H9 (cell line): ENCODE data around the gene MNAT1. TPM values are rescaled to one million over a fixed set of nuclear protein-coding genes. Genes with fewer than 3 reads are reported as not detected.

Source experiments
- DNase-seq: peaks from one replicate; pipeline ENCODE4 v3.0.0-alpha.2; 2017
- H2AFZ ChIP-seq: one replicate; pipeline ENCODE4 v1.6.1; 2013; ENCODE audit warnings: mild to moderate bottlenecking, low read length, control low read depth, moderate library complexity
- H2AK5ac ChIP-seq: 2 replicates; pipeline ENCODE4 v1.6.1; 2013; ENCODE audit warnings: low read length, control low read depth, mixed read lengths; ENCODE audit not compliant: insufficient read length
- H2BK120ac ChIP-seq: one replicate; pipeline ENCODE4 v1.6.1; 2013; ENCODE audit warnings: low read depth, mild to moderate bottlenecking, low read length, control low read depth, inconsistent platforms; ENCODE audit not compliant: poor library complexity, severe bottlenecking
- H2BK12ac ChIP-seq: 2 replicates; pipeline ENCODE4 v1.6.1; 2013; ENCODE audit warnings: low read length, control low read depth, mixed read lengths, low read depth; ENCODE audit not compliant: insufficient read length
- H2BK15ac ChIP-seq: 2 replicates; pipeline ENCODE4 v1.6.1; 2013; ENCODE audit warnings: low read depth, low read length, control low read depth
- H2BK20ac ChIP-seq: one replicate; pipeline ENCODE4 v1.6.1; 2013; ENCODE audit warnings: low read depth, mild to moderate bottlenecking, low read length, control low read depth, inconsistent platforms; ENCODE audit not compliant: poor library complexity, severe bottlenecking
- H2BK5ac ChIP-seq: 2 replicates; pipeline ENCODE4 v1.6.1; 2013; ENCODE audit warnings: low read length, control low read depth, mixed read lengths; ENCODE audit not compliant: insufficient read length
- H3K14ac ChIP-seq: 2 replicates; pipeline ENCODE4 v1.6.1; 2013; ENCODE audit warnings: low read length, control low read depth; ENCODE audit not compliant: insufficient read depth
- H3K18ac ChIP-seq: 2 replicates; pipeline ENCODE4 v1.6.1; 2013; ENCODE audit warnings: low read depth, mild to moderate bottlenecking, mixed read lengths, low read length, control low read depth; ENCODE audit not compliant: insufficient read length
- H3K23ac ChIP-seq: 2 replicates; pipeline ENCODE4 v1.6.1; 2013; ENCODE audit warnings: low read length, control low read depth, mixed read lengths, low read depth; ENCODE audit not compliant: insufficient read length
- H3K23me2 ChIP-seq: 2 replicates; pipeline ENCODE4 v1.6.1; 2013; ENCODE audit warnings: low read depth, mild to moderate bottlenecking, mixed read lengths, low read length, control low read depth; ENCODE audit not compliant: insufficient read length, poor library complexity, severe bottlenecking
- H3K27ac ChIP-seq: 2 replicates; pipeline ENCODE4 v1.5.1; 2013; ENCODE audit warnings: low read length, control low read depth, mixed read lengths, low read depth; ENCODE audit not compliant: insufficient read length
- H3K27me3 ChIP-seq: 2 replicates; pipeline ENCODE4 v1.6.1; 2013; ENCODE audit warnings: low read length, control low read depth, inconsistent platforms; ENCODE audit not compliant: insufficient read depth
- H3K4ac ChIP-seq: 2 replicates; pipeline ENCODE4 v1.6.1; 2013; ENCODE audit warnings: low read depth, mild to moderate bottlenecking, control low read depth, inconsistent platforms, low read length, moderate library complexity
- H3K4me1 ChIP-seq: 2 replicates; pipeline ENCODE4 v1.6.1; 2013; ENCODE audit warnings: low read length, control low read depth, inconsistent platforms; ENCODE audit not compliant: insufficient read depth
- H3K4me2 ChIP-seq: 2 replicates; pipeline ENCODE4 v1.6.1; 2013; ENCODE audit warnings: low read length, control low read depth, mixed read lengths; ENCODE audit not compliant: insufficient read length, insufficient read depth
- H3K56ac ChIP-seq: 2 replicates; pipeline ENCODE4 v1.6.1; 2013; ENCODE audit warnings: low read depth, mild to moderate bottlenecking, mixed read lengths, low read length, control low read depth; ENCODE audit not compliant: insufficient read length
- H3K79me1 ChIP-seq: 2 replicates; pipeline ENCODE4 v1.6.1; 2013; ENCODE audit warnings: low read depth, mild to moderate bottlenecking, moderate library complexity, low read length, control low read depth, inconsistent platforms; ENCODE audit not compliant: insufficient read depth, poor library complexity, severe bottlenecking
- H3K79me2 ChIP-seq: 2 replicates; pipeline ENCODE4 v1.6.1; 2013; ENCODE audit warnings: low read length, control low read depth, inconsistent platforms; ENCODE audit not compliant: insufficient read depth
- H3K9ac ChIP-seq: 2 replicates; pipeline ENCODE4 v1.6.1; 2013; ENCODE audit warnings: low read length, control low read depth, mixed read lengths; ENCODE audit not compliant: insufficient read length; ENCODE audit errors: extremely low read depth
- H3K9me3 ChIP-seq: one replicate; pipeline ENCODE4 v1.6.1; 2013; ENCODE audit warnings: low read depth, low read length, inconsistent platforms; ENCODE audit not compliant: control insufficient read depth
- H3T11ph ChIP-seq: one replicate; pipeline ENCODE4 v1.6.1; 2013; ENCODE audit warnings: mild to moderate bottlenecking, low read length, control low read depth, inconsistent platforms
- H4K20me1 ChIP-seq: one replicate; pipeline ENCODE4 v1.6.1; 2013; ENCODE audit not compliant: control insufficient read depth, insufficient read length, insufficient read depth
- H4K5ac ChIP-seq: 2 replicates; pipeline ENCODE4 v1.6.1; 2013; ENCODE audit warnings: low read depth, mild to moderate bottlenecking, mixed read lengths, low read length, control low read depth; ENCODE audit not compliant: insufficient read length
- H4K8ac ChIP-seq: replicated peaks from 2 replicates; pipeline ENCODE4 v1.6.1; 2013; ENCODE audit warnings: low read length, control low read depth, mixed read lengths, low read depth; ENCODE audit not compliant: insufficient read length
- H4K91ac ChIP-seq: 2 replicates; pipeline ENCODE4 v1.6.1; 2013; ENCODE audit warnings: low read depth, mild to moderate bottlenecking, moderate library complexity, mixed read lengths, low read length, control low read depth; ENCODE audit not compliant: insufficient read length
- H3K27ac Mint-ChIP-seq, 3 experiments: 2 replicates in 2 of 3; 3 replicates in 1 of 3; pipeline ENCODE4 v1.8.0; 2020 to 2021; ENCODE audit warnings: mixed read lengths in 3 of 3, mild to moderate bottlenecking in 1 of 3, moderate library complexity in 1 of 3
- H3K27me3 Mint-ChIP-seq: 2 replicates; pipeline ENCODE4 v1.8.0; 2021; ENCODE audit warnings: low read depth, mild to moderate bottlenecking, moderate library complexity, mixed read lengths
- H3K36me3 Mint-ChIP-seq, 3 experiments: 2 replicates in 2 of 3; 3 replicates in 1 of 3; pipeline ENCODE4 v1.8.0; 2020 to 2021; ENCODE audit warnings: low read depth in 3 of 3, mixed read lengths in 3 of 3; ENCODE audit not compliant: insufficient read depth in 1 of 3
- H3K4me1 Mint-ChIP-seq, 2 experiments: 2 replicates each; pipeline ENCODE4 v1.8.0; 2020; ENCODE audit warnings: mixed read lengths in 2 of 2
- H3K4me3 Mint-ChIP-seq, 2 experiments: 2 replicates in 1 of 2; 3 replicates in 1 of 2; pipeline ENCODE4 v1.8.0; 2020 to 2021; ENCODE audit warnings: mild to moderate bottlenecking in 2 of 2, mixed read lengths in 2 of 2, moderate library complexity in 1 of 2
- H3K9me3 Mint-ChIP-seq, 2 experiments: 2 replicates in 1 of 2; 3 replicates in 1 of 2; pipeline ENCODE4 v1.8.0; 2020; ENCODE audit warnings: mild to moderate bottlenecking in 2 of 2, mixed read lengths in 2 of 2, moderate library complexity in 1 of 2
- CTCF ChIP-seq: fragments of 200-600 bp; sonication (generic); conservative IDR thresholded peaks from 3 replicates; pipeline ENCODE4 v1.8.0; 2021; ENCODE audit warnings: antibody characterized with exemption, mild to moderate bottlenecking
- WGBS: extraction: QIAGEN DNeasy Blood & Tissue Kit; methylation state at CpG from one replicate; pipeline ENCODE4 v1.1.7; 2013; ENCODE audit warnings: missing lambda C conversion rate, low lambda C conversion rate, mixed read lengths; ENCODE audit not compliant: insufficient read length; ENCODE audit errors: extremely low coverage; 5-methylcytosine and 5-hydroxymethylcytosine counted together
- total RNA-seq: library from RNA; stranded (reverse); gene quantifications from 2 replicates; pipeline ENCODE4 v1.2.1, GENCODE V29; 2021

The MNAT1 gene
- total RNA-seq, 1 experiment from 2014 or later: 43.1 TPM

DNA sequence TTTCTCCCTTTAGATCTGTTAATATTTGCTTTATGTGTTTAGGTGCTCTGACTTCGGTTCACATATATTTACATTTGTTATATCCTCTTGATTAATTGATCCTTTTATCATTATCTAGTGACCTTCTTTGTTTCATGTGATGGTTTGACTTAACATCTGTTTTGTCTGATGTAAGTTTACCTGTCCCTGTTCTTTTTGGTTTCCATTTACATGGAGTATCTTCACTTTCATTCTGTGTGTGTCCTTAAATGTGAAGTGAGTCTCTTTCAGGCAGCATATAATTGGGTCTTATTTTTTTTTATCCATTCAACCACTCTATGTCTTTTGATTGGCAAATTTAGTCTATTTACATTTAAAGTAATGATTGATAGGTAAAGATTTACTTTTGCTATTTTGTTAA lies 222.1 kb downstream of the MNAT1 start:
- H2AFZ ChIP-seq: no peak overlapping the region
- H3K36me3 Mint-ChIP-seq: peaks cover 23 to 33% (median 32%) of the 10 kb centered on the region in 3 experiments
- no CpG with 5 or more reads among the region's 1 CpG for WGBS

More for the DNA sequence above, 222.1 kb downstream of the MNAT1 start:
- Histone ChIP-seq H3K18ac (no peak overlapping the region), H3K23ac (no peak overlapping the region), H3K4me2 (no peak overlapping the region), H3K14ac (no peak overlapping the region), H2BK120ac (no peak overlapping the region), H3K23me2 (no peaks in the 10 kb centered on the region), H2BK15ac (no peak overlapping the region), H3K9me3 (no peaks in the 10 kb centered on the region), H2BK12ac (no peak overlapping the region), H3K4ac (no peak overlapping the region), H4K8ac (no peak overlapping the region), H3K4me1 (no peaks in the 10 kb centered on the region), H4K20me1 (no peaks in the 10 kb centered on the region), H4K5ac (no peak overlapping the region), H3K56ac (no peak overlapping the region), H3T11ph (no peak overlapping the region), H3K79me2 (no peaks in the 10 kb centered on the region), H4K91ac (no peak overlapping the region), H2BK5ac (no peak overlapping the region), H3K79me1 (no peaks in the 10 kb centered on the region), H3K27me3 (no peaks in the 10 kb centered on the region), H2AK5ac (no peak overlapping the region), H2BK20ac (no peak overlapping the region), H3K27ac (no peak overlapping the region), H3K9ac (no peak overlapping the region)
- H3K27ac Mint-ChIP-seq: no peak overlapping the region
- no peak overlapping the region; a peak in 1 of 5 replicates for H3K4me3 Mint-ChIP-seq
- peaks cover 31 to 40% of the 10 kb centered on the region in 2 experiments for H3K9me3 Mint-ChIP-seq
- no peaks in the 10 kb centered on the region; the same call in 1 of the 2 replicates for H3K27me3 Mint-ChIP-seq
- H3K4me1 Mint-ChIP-seq: peaks cover 0 to 2% of the 10 kb centered on the region in 2 experiments; a peak in 1 of 4 replicates
- DNase-seq: no peak
- TF ChIP-seq CTCF: no peak
